Measurements from ENCODE around the gene HARBI1.
A peak's percentile ranks its signal among the peaks of the same experiment; 100 is the strongest.

HARBI1 gene

DNA sequence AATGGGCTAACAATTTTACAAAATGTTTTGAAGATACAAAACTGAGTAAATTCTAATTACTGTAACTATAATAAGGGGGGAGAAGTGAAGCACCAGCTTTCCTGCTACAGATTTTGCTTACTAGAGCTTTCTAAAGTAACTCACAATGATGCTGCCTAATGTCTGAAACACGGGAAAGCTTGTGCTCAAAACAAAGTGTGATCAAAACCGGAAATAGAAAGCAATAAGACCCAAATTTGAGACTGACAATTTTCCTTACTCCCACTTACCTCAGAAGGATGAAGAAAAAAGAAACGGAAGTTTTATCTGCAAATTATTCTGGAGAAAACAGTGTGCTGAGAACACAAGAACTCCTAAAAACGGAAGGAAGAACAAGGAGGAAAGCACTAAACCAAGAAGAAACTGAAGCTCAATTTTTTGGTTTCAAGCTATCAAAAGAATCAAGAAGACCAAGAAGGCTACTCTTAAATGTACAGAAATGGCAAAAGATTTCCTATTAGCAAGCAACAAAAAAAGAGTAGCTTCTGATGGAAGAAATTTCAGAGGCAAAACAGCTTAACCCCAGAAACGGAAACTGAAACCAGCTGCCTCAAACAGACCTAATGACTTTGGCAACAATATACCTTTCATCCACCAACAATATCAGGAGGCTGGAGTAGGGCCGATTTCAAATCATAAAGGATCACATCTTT, 56.6 kb downstream of the HARBI1 start:
- peaks cover 27% of the 10 kb centered on the region for H3K4me1 ChIP-seq (ENCODE audit: control insufficient read depth, low read length)
- H3K9me2 ChIP-seq (replicated peaks; ENCODE audit: control insufficient read depth, low read length), result no peaks in the 10 kb centered on the region
- no peaks in the 10 kb centered on the region for H3K36me3 ChIP-seq (ENCODE audit: control insufficient read depth, low read length)
- peaks cover 7% of the 10 kb centered on the region for H4K20me1 ChIP-seq (ENCODE audit: control insufficient read depth, insufficient read depth, low read depth, low read length)
- peak overlapping the region; percentile 15 for H3K27ac ChIP-seq (ENCODE audit: low read depth, low read length)
- no peaks in the 10 kb centered on the region for H3K9me3 ChIP-seq (ENCODE audit: control insufficient read depth, insufficient read depth, low read length)
- no peaks in the 10 kb centered on the region for H3K27me3 ChIP-seq (ENCODE audit: control insufficient read depth, low read length)
- H3F3A ChIP-seq (ENCODE audit: control insufficient read depth, insufficient read depth), result peaks cover 5% of the 10 kb centered on the region
- H3K79me2 ChIP-seq (ENCODE audit: control insufficient read depth, low read length), result peaks cover 84% of the 10 kb centered on the region
- peak overlapping the region; percentile 50 for H3K4me3 ChIP-seq (ENCODE audit: low read length)
- H3K4me2 ChIP-seq (ENCODE audit: low read length), result peak overlapping the region; percentile 58
- no peak for TF ChIP-seq EZH2phosphoT487 (IDR thresholded peaks at IDR 0.05; ENCODE audit: borderline replicate concordance, low read length)
- TF ChIP-seq, protein P1, sequence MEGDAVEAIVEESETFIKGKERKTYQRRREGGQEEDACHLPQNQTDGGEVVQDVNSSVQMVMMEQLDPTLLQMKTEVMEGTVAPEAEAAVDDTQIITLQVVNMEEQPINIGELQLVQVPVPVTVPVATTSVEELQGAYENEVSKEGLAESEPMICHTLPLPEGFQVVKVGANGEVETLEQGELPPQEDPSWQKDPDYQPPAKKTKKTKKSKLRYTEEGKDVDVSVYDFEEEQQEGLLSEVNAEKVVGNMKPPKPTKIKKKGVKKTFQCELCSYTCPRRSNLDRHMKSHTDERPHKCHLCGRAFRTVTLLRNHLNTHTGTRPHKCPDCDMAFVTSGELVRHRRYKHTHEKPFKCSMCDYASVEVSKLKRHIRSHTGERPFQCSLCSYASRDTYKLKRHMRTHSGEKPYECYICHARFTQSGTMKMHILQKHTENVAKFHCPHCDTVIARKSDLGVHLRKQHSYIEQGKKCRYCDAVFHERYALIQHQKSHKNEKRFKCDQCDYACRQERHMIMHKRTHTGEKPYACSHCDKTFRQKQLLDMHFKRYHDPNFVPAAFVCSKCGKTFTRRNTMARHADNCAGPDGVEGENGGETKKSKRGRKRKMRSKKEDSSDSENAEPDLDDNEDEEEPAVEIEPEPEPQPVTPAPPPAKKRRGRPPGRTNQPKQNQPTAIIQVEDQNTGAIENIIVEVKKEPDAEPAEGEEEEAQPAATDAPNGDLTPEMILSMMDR (IDR thresholded peaks at IDR 0.05; ENCODE audit: low read depth, low read length, poor library complexity, severe bottlenecking), result no peak

DNA sequence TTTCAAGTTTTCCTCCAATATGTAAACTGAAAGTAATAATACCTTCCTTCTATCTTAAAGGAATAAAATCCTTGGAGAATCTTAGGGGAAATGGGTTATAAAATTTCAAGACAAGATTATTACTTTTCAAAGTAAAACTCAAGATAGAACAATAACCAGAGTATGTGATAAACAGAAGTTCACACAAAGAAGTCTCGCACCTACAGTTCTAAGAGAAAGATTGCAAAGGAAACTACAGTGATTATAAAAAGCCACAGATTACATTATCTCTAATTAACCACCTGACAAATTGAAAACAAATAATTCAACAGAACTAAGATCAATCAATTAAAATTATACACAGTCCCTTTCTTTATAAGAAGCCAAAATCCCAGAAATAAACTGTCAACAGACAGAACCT, 57.2 kb downstream of the HARBI1 start:
- Histone ChIP-seq H3F3A (ENCODE audit: control insufficient read depth, insufficient read depth) (peaks cover 5% of the 10 kb centered on the region), H3K36me3 (ENCODE audit: control insufficient read depth, low read length) (no peaks in the 10 kb centered on the region), H3K9me2 (replicated peaks; ENCODE audit: control insufficient read depth, low read length) (no peaks in the 10 kb centered on the region), H3K27ac (ENCODE audit: low read depth, low read length) (no peak overlapping the region; the same call in 1 of the 2 replicates), H3K79me2 (ENCODE audit: control insufficient read depth, low read length) (peaks cover 86% of the 10 kb centered on the region), H3K9me3 (ENCODE audit: control insufficient read depth, insufficient read depth, low read length) (no peaks in the 10 kb centered on the region), H3K27me3 (ENCODE audit: control insufficient read depth, low read length) (no peaks in the 10 kb centered on the region), H4K20me1 (ENCODE audit: control insufficient read depth, insufficient read depth, low read depth, low read length) (peaks cover 7% of the 10 kb centered on the region), H3K4me1 (ENCODE audit: control insufficient read depth, low read length) (peaks cover 30% of the 10 kb centered on the region), H3K4me3 (ENCODE audit: low read length) (no peak overlapping the region), H3K4me2 (ENCODE audit: low read length) (peak overlapping the region; percentile 58; the same call in 1 of the 2 replicates)
- no peak for TF ChIP-seq EZH2phosphoT487 (IDR thresholded peaks at IDR 0.05; ENCODE audit: borderline replicate concordance, low read length)

DNA sequence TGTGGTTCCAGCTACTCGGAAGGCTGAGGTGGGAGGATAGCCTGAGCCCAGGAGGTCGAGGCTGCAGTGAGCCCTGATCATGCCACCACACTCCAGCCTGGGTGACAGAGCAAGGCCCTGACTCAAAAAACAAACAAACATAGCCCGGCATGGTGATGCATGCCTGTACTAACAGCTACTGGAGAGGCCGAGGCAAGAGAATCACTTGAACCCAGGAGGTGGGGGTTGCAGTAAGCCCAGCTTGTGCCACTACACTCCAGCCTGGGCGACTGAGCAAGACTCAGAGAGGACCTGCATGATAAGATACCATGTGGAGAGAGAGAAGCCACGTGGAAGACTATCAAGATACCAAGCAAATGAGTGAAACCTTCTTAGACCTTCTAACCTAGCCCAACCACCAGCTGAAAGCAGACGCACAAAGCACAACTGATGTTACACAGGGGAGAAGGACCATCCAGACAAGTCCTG, 59.3 kb downstream of the HARBI1 start:
- peaks cover 5% of the 10 kb centered on the region for H3F3A ChIP-seq (ENCODE audit: control insufficient read depth, insufficient read depth)
- H3K79me2 ChIP-seq (ENCODE audit: control insufficient read depth, low read length), result peaks cover 91% of the 10 kb centered on the region
- H3K36me3 ChIP-seq (ENCODE audit: control insufficient read depth, low read length), result no peaks in the 10 kb centered on the region
- H4K20me1 ChIP-seq (ENCODE audit: control insufficient read depth, insufficient read depth, low read depth, low read length), result peaks cover 7% of the 10 kb centered on the region
- no peaks in the 10 kb centered on the region for H3K9me2 ChIP-seq (replicated peaks; ENCODE audit: control insufficient read depth, low read length)
- H3K27me3 ChIP-seq (ENCODE audit: control insufficient read depth, low read length), result no peaks in the 10 kb centered on the region
- no peak overlapping the region for H3K27ac ChIP-seq (ENCODE audit: low read depth, low read length)
- H3K9me3 ChIP-seq (ENCODE audit: control insufficient read depth, insufficient read depth, low read length), result no peaks in the 10 kb centered on the region
- TF ChIP-seq, protein P1 (IDR thresholded peaks at IDR 0.05; ENCODE audit: low read depth, low read length, poor library complexity, severe bottlenecking), result no peak
- no peak for TF ChIP-seq EZH2phosphoT487 (IDR thresholded peaks at IDR 0.05; ENCODE audit: borderline replicate concordance, low read length)
- H3K4me3 ChIP-seq (ENCODE audit: low read length), result no peak overlapping the region
- peaks cover 43% of the 10 kb centered on the region for H3K4me1 ChIP-seq (ENCODE audit: control insufficient read depth, low read length)
- no peak overlapping the region for H3K4me2 ChIP-seq (ENCODE audit: low read length)

Data from DOHH2 (cell line).